Measurements from ENCODE around the gene SLC22A23.

Gene SLC22A23

DNA sequence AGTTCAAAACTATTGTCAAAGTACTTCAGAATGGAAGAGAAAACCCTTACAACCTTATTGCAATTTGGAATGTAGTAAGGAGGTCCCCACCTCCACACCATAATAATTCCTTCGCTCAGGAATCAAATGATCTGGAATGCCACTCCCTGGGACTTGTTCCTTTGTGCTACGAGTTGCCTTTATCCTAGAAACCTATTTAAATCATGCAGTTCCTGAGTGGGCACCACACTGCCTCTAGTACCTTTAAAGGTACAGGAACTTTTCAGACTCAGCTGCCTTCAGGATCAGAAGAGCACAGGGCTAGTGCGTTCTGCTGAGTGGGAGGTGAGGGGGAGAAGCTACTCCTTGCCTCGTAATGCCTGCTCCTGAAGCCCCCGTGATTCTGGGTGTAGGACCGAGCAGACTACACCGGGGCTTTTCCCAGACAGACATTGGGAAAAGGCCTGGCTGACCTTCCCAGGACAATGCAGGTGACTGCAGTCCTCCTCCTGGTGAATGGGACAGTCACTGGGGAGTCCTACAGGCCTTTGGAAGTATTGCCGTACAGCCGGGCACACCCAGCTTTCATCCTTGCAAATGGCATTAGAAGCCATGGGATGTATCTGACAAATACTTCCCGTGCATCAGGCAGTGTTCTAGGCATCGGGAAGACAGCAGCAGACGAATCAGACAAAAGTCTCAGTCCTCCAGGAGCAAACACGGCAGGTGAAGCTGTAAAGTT is 217.6 kb downstream of the SLC22A23 start:
- Histone ChIP-seq H3K4me1 (ENCODE audit: control insufficient read depth, low read depth, low read length) (no peaks in the 10 kb centered on the region), H2AK5ac (ENCODE audit: low read length) (no peak overlapping the region), H3K79me2 (ENCODE audit: control insufficient read depth, insufficient read depth, low read length) (no peaks in the 10 kb centered on the region), H3K27me3 (ENCODE audit: insufficient read depth, low read length, poor library complexity) (no peaks in the 10 kb centered on the region), H4K8ac (ENCODE audit: low read depth, low read length) (no peak overlapping the region), H2BK5ac (ENCODE audit: low read length) (no peak overlapping the region), H3K18ac (ENCODE audit: low read length) (no peak overlapping the region), H3K4me2 (ENCODE audit: low read length) (no peak overlapping the region), H3K36me3 (ENCODE audit: control insufficient read depth, insufficient read depth, low read length) (no peaks in the 10 kb centered on the region), H2BK120ac (ENCODE audit: low read depth, low read length) (no peak overlapping the region), H3K9ac (ENCODE audit: low read length) (no peak overlapping the region), H3K4me3 (ENCODE audit: low read length) (no peak overlapping the region), H3K27ac (ENCODE audit: low read depth, low read length) (no peak overlapping the region), H3K4ac (ENCODE audit: low read depth, low read length) (no peak overlapping the region), H3K79me1 (ENCODE audit: low read length) (no peaks in the 10 kb centered on the region), H4K5ac (ENCODE audit: low read length) (no peak overlapping the region), H3K56ac (ENCODE audit: low read length) (peak overlapping the region; percentile 35), H3K23ac (ENCODE audit: low read length) (no peak overlapping the region), H2BK15ac (replicated peaks; ENCODE audit: low read depth) (no peak overlapping the region)
- DNase-seq = peak; percentile 67
- no CpG with 5 or more reads among the region's 13 CpGs for WGBS (ENCODE audit: extremely low coverage, insufficient coverage, low lambda C conversion rate)

GRCh38 chr6:3237761-3238662 is 218.8 kb downstream of the SLC22A23 start:
- Histone ChIP-seq H3K9ac (ENCODE audit: low read length) (no peak overlapping the region), H2BK15ac (replicated peaks; ENCODE audit: low read depth) (no peak overlapping the region), H3K79me1 (ENCODE audit: low read length) (no peaks in the 10 kb centered on the region), H3K27ac (ENCODE audit: low read depth, low read length) (no peak overlapping the region), H3K56ac (ENCODE audit: low read length) (no peak overlapping the region), H3K36me3 (ENCODE audit: control insufficient read depth, insufficient read depth, low read length) (no peaks in the 10 kb centered on the region), H2BK5ac (ENCODE audit: low read length) (no peak overlapping the region), H3K4me2 (ENCODE audit: low read length) (no peak overlapping the region), H2BK120ac (ENCODE audit: low read depth, low read length) (no peak overlapping the region), H3K27me3 (ENCODE audit: insufficient read depth, low read length, poor library complexity) (no peaks in the 10 kb centered on the region), H4K5ac (ENCODE audit: low read length) (no peak overlapping the region), H3K18ac (ENCODE audit: low read length) (no peak overlapping the region), H3K4me3 (ENCODE audit: low read length) (no peak overlapping the region), H3K4ac (ENCODE audit: low read depth, low read length) (no peak overlapping the region), H3K79me2 (ENCODE audit: control insufficient read depth, insufficient read depth, low read length) (no peaks in the 10 kb centered on the region), H4K8ac (ENCODE audit: low read depth, low read length) (no peak overlapping the region), H3K23ac (ENCODE audit: low read length) (no peak overlapping the region), H2AK5ac (ENCODE audit: low read length) (no peak overlapping the region), H3K4me1 (ENCODE audit: control insufficient read depth, low read depth, low read length) (no peaks in the 10 kb centered on the region)
- WGBS (ENCODE audit: extremely low coverage, insufficient coverage, low lambda C conversion rate) = no CpG with 5 or more reads among the region's 24 CpGs
- DNase-seq = peak; percentile 43

DNA sequence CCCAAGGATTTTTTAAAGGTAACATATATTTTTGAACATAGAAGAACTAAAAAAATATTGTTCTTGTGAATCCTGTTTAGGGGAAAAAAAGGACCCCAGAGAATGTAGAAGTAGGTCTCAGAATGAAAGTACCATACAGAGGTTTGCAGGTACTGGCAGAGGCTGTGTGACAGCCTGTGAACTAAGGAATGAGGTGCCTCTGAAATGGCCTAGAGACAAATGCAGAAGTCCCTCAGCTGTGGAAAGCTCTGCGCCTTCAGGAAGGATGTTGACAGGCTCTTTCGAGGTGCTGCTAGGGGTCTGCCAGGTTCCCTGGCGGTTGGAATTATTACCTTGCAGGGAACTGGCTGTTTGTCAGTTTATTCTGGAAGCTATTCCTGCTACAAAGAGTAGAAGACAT is 220.8 kb downstream of the SLC22A23 start:
- Histone ChIP-seq H3K79me1 (ENCODE audit: low read length) (no peaks in the 10 kb centered on the region), H3K56ac (ENCODE audit: low read length) (no peak overlapping the region), H2BK15ac (replicated peaks; ENCODE audit: low read depth) (no peak overlapping the region), H3K27ac (ENCODE audit: low read depth, low read length) (no peak overlapping the region), H3K27me3 (ENCODE audit: insufficient read depth, low read length, poor library complexity) (no peaks in the 10 kb centered on the region), H3K23ac (ENCODE audit: low read length) (peak overlapping the region; percentile 36), H3K9ac (ENCODE audit: low read length) (no peak overlapping the region), H2AK5ac (ENCODE audit: low read length) (no peak overlapping the region), H3K36me3 (ENCODE audit: control insufficient read depth, insufficient read depth, low read length) (no peaks in the 10 kb centered on the region), H3K4me2 (ENCODE audit: low read length) (no peak overlapping the region), H3K18ac (ENCODE audit: low read length) (no peak overlapping the region), H2BK120ac (ENCODE audit: low read depth, low read length) (no peak overlapping the region), H3K79me2 (ENCODE audit: control insufficient read depth, insufficient read depth, low read length) (no peaks in the 10 kb centered on the region), H4K8ac (ENCODE audit: low read depth, low read length) (no peak overlapping the region), H3K4me1 (ENCODE audit: control insufficient read depth, low read depth, low read length) (no peaks in the 10 kb centered on the region), H3K4me3 (ENCODE audit: low read length) (no peak overlapping the region), H2BK5ac (ENCODE audit: low read length) (no peak overlapping the region), H4K5ac (ENCODE audit: low read length) (no peak overlapping the region), H3K4ac (ENCODE audit: low read depth, low read length) (no peak overlapping the region)
- DNase-seq = no peak
- no CpG with 5 or more reads among the region's 3 CpGs for WGBS (ENCODE audit: extremely low coverage, insufficient coverage, low lambda C conversion rate)

- no peaks in the 10 kb centered on the region for H3K36me3 ChIP-seq (ENCODE audit: control insufficient read depth, insufficient read depth, low read length)
- no peak overlapping the region for H3K27ac ChIP-seq (ENCODE audit: low read depth, low read length)
- H3K79me1 ChIP-seq (ENCODE audit: low read length) = no peaks in the 10 kb centered on the region
- H2BK120ac ChIP-seq (ENCODE audit: low read depth, low read length) = no peak overlapping the region
- H3K4ac ChIP-seq (ENCODE audit: low read depth, low read length) = no peak overlapping the region
- no peak overlapping the region for H3K56ac ChIP-seq (ENCODE audit: low read length)
- no peak overlapping the region for H4K5ac ChIP-seq (ENCODE audit: low read length)
- H3K18ac ChIP-seq (ENCODE audit: low read length) = no peak overlapping the region
- no CpG with 5 or more reads among the region's 2 CpGs for WGBS (ENCODE audit: extremely low coverage, insufficient coverage, low lambda C conversion rate)
- H3K9ac ChIP-seq (ENCODE audit: low read length) = no peak overlapping the region
- no peaks in the 10 kb centered on the region for H3K27me3 ChIP-seq (ENCODE audit: insufficient read depth, low read length, poor library complexity)
- no peaks in the 10 kb centered on the region for H3K4me1 ChIP-seq (ENCODE audit: control insufficient read depth, low read depth, low read length)
- H3K4me2 ChIP-seq (ENCODE audit: low read length) = no peak overlapping the region
- no peak for DNase-seq
- H3K79me2 ChIP-seq (ENCODE audit: control insufficient read depth, insufficient read depth, low read length) = no peaks in the 10 kb centered on the region
- H2BK5ac ChIP-seq (ENCODE audit: low read length) = no peak overlapping the region
- H2BK15ac ChIP-seq (replicated peaks; ENCODE audit: low read depth) = no peak overlapping the region
- H3K23ac ChIP-seq (ENCODE audit: low read length) = no peak overlapping the region
- H2AK5ac ChIP-seq (ENCODE audit: low read length) = no peak overlapping the region
- no peak overlapping the region for H3K4me3 ChIP-seq (ENCODE audit: low read length)
- H4K8ac ChIP-seq (ENCODE audit: low read depth, low read length) = no peak overlapping the region
Observed at GRCh38 chr6:3235486-3235885, 221.4 kb downstream of the SLC22A23 start.

- H3K79me2 ChIP-seq (ENCODE audit: control insufficient read depth, insufficient read depth, low read length) = no peaks in the 10 kb centered on the region
- no peak overlapping the region for H3K23ac ChIP-seq (ENCODE audit: low read length)
- H4K8ac ChIP-seq (ENCODE audit: low read depth, low read length) = no peak overlapping the region
- H2AK5ac ChIP-seq (ENCODE audit: low read length) = no peak overlapping the region
- no peak overlapping the region for H2BK5ac ChIP-seq (ENCODE audit: low read length)
- H3K18ac ChIP-seq (ENCODE audit: low read length) = no peak overlapping the region
- no peaks in the 10 kb centered on the region for H3K4me1 ChIP-seq (ENCODE audit: control insufficient read depth, low read depth, low read length)
- H3K27me3 ChIP-seq (ENCODE audit: insufficient read depth, low read length, poor library complexity) = no peaks in the 10 kb centered on the region
- H3K4me2 ChIP-seq (ENCODE audit: low read length) = no peak overlapping the region
- no peak for DNase-seq
- H3K56ac ChIP-seq (ENCODE audit: low read length) = no peak overlapping the region
- H4K5ac ChIP-seq (ENCODE audit: low read length) = no peak overlapping the region
- no peak overlapping the region for H3K9ac ChIP-seq (ENCODE audit: low read length)
- no peak overlapping the region for H3K27ac ChIP-seq (ENCODE audit: low read depth, low read length)
- H3K4ac ChIP-seq (ENCODE audit: low read depth, low read length) = no peak overlapping the region
- H2BK120ac ChIP-seq (ENCODE audit: low read depth, low read length) = no peak overlapping the region
- WGBS (ENCODE audit: extremely low coverage, insufficient coverage, low lambda C conversion rate) = no CpG with 5 or more reads among the region's 3 CpGs
- no peak overlapping the region for H2BK15ac ChIP-seq (replicated peaks; ENCODE audit: low read depth)
- H3K4me3 ChIP-seq (ENCODE audit: low read length) = no peak overlapping the region
- H3K79me1 ChIP-seq (ENCODE audit: low read length) = no peaks in the 10 kb centered on the region
- no peaks in the 10 kb centered on the region for H3K36me3 ChIP-seq (ENCODE audit: control insufficient read depth, insufficient read depth, low read length)
Observed at GRCh38 chr6:3233904-3234303, 222.9 kb downstream of the SLC22A23 start.
